PC-9 (cell line): ENCODE measurements around the gene SCAMP3. TPM values are rescaled to one million over a fixed set of nuclear protein-coding genes. Genes with fewer than 3 reads are reported as not detected.
A peak's percentile ranks its signal among the peaks of the same experiment; 100 is the strongest.

ENCODE experiments used
- BruUV-seq: library from RNA; stranded (reverse); fragments of 400-500 nt; replicated peaks from 2 replicates; lab custom pipeline; 2021; lab: Mats Ljungman, UMichigan
- CTCF ChIA-PET: fragments of 300-600 bp; sonication (Branson Sonifier 250); formaldehyde crosslinking; loops from one replicate; lab custom pipeline; 2022; ENCODE audit warnings: antibody characterized with exemption; lab: Charles Lee
- POLR2A ChIA-PET: fragments of 300-600 bp; sonication (Branson Sonifier 250); formaldehyde crosslinking; loops from one replicate; lab custom pipeline; 2022; ENCODE audit warnings: antibody characterized with exemption; ENCODE audit not compliant: unreplicated experiment; lab: Charles Lee
- DNase-seq, 2 experiments: peaks; one replicate each; pipeline versions ENCODE4 v3.0.0 to v3.0.0-alpha.2; 2015 to 2022; ENCODE audit warnings: mixed read lengths in 1 of 2
- H2AFZ ChIP-seq: fragments of 200-600 bp; sonication (generic); 2 replicates; pipeline ENCODE4 v1.8.1; 2017; ENCODE audit warnings: antibody characterized with exemption
- H3F3A ChIP-seq: fragments of 200-600 bp; sonication (generic); 2 replicates; pipeline ENCODE4 v1.8.1; 2017; ENCODE audit warnings: antibody characterized with exemption, mild to moderate bottlenecking, low read depth; ENCODE audit not compliant: insufficient read depth
- H3K27ac ChIP-seq: fragments of 200-600 bp; sonication (generic); 2 replicates; pipeline ENCODE4 v1.6.1; 2016; ENCODE audit warnings: mixed run types
- H3K27me3 ChIP-seq: fragments of 200-600 bp; sonication (generic); 2 replicates; pipeline ENCODE4 v1.6.1; 2016; ENCODE audit warnings: low read depth, mixed run types; ENCODE audit not compliant: insufficient read depth
- H3K36me3 ChIP-seq: fragments of 200-600 bp; sonication (generic); 2 replicates; pipeline ENCODE4 v1.6.1; 2016; ENCODE audit warnings: low read depth, mixed run types
- H3K4me1 ChIP-seq: fragments of 200-600 bp; sonication (generic); replicated peaks from 2 replicates; pipeline ENCODE4 v1.6.1; 2016; ENCODE audit warnings: mixed run types; ENCODE audit not compliant: insufficient read depth
- H3K4me2 ChIP-seq: fragments of 200-600 bp; sonication (generic); 2 replicates; pipeline ENCODE4 v1.6.1; 2017; ENCODE audit warnings: mixed run types
- H3K4me3 ChIP-seq: fragments of 200-600 bp; sonication (generic); 2 replicates; pipeline ENCODE4 v1.6.1; 2016; ENCODE audit warnings: mixed run types
- H3K79me2 ChIP-seq: fragments of 200-600 bp; sonication (generic); 2 replicates; pipeline ENCODE4 v1.6.1; 2017; ENCODE audit warnings: low read depth, mixed run types
- H3K9me2 ChIP-seq: fragments of 200-600 bp; sonication (generic); 2 replicates; pipeline ENCODE4 v1.8.1; 2017; ENCODE audit warnings: mild to moderate bottlenecking; ENCODE audit not compliant: insufficient read depth
- H3K9me3 ChIP-seq: fragments of 200-600 bp; sonication (generic); 2 replicates; pipeline ENCODE4 v1.8.1; 2016; ENCODE audit warnings: low read depth; ENCODE audit not compliant: insufficient read depth
- H4K20me1 ChIP-seq: fragments of 200-600 bp; sonication (generic); 2 replicates; pipeline ENCODE4 v1.8.1; 2017; ENCODE audit not compliant: insufficient read depth
- CTCF ChIP-seq: fragments of 200-600 bp; sonication (generic); conservative IDR thresholded peaks from 2 replicates; pipeline ENCODE4 v1.6.1; 2017; ENCODE audit warnings: mixed run types, antibody characterized with exemption, mild to moderate bottlenecking, moderate library complexity
- EZH2 ChIP-seq: fragments of 200-600 bp; sonication (generic); IDR thresholded peaks from 2 replicates; pipeline ENCODE4 v1.8.0; 2017; ENCODE audit warnings: antibody characterized with exemption, low read depth
- intact Hi-C: fragments of 100-400 bp; cut with micrococcal nuclease; formaldehyde crosslinking; loops from one replicate; pipeline ENCODE4 v1.10.0; 2022; ENCODE audit not compliant: unreplicated experiment
- total RNA-seq: library from RNA; stranded (reverse); gene quantifications from 2 replicates; pipeline ENCODE4 v1.2.3, GENCODE V29; 2021

The SCAMP3 gene
- total RNA-seq, 1 experiment from 2014 or later: 64.1 TPM

GRCh38 chr1:155256058-155256852 is 5.9 kb downstream of the SCAMP3 start:
- Histone ChIP-seq H4K20me1 (no peaks in the 10 kb centered on the region), H3K36me3 (peaks cover 5% of the 10 kb centered on the region; the same call in 1 of the 2 replicates), H3K9me2 (no peaks in the 10 kb centered on the region), H3K4me3 (no peak overlapping the region), H3K9me3 (no peaks in the 10 kb centered on the region), H3K27me3 (no peaks in the 10 kb centered on the region), H3K4me1 (peaks cover 23% of the 10 kb centered on the region), H3K79me2 (peaks cover 27% of the 10 kb centered on the region), H3K27ac (no peak overlapping the region), H3K4me2 (no peak overlapping the region), H2AFZ (no peak overlapping the region), H3F3A (peaks cover 26% of the 10 kb centered on the region)
- ChIA-PET CTCF (no interaction called here), POLR2A (no interaction called here)
- DNase-seq: no peak
- TF ChIP-seq CTCF (no peak), EZH2 (no peak)
- no TSS peak for BruUV-seq
- intact Hi-C loops: loop anchor here (10.0 kb wide), 1 partner anchor 249 kb away; no protein-coding TSS in a partner anchor

GRCh38 chr1:155255243-155256007 is 6.7 kb downstream of the SCAMP3 start, which contains the start of gene ENTREP3:
ENTREP3 (minus strand) TSS chr1:155255483; CDS start chr1:155254877, 606 bp downstream.
- H3K27me3 ChIP-seq: no peaks in the 10 kb centered on the region
- peak within 1 kb of the TSS; percentile 81 for H3K4me3 ChIP-seq
- ChIA-PET CTCF (interaction anchor here (0.6 to 0.7 kb wide), 2 partner anchors 62 to 929 kb away, joined by 3 to 5 read pairs; no protein-coding TSS in a partner anchor), POLR2A (interaction anchor here (0.6 kb wide), 1 partner anchor 613 kb away, joined by 6 read pairs; no protein-coding TSS in a partner anchor)
- peaks cover 18% of the 10 kb centered on the region for H3K79me2 ChIP-seq
- intact Hi-C loops: loop anchor here (10.0 kb wide), 1 partner anchor 249 kb away; no protein-coding TSS in a partner anchor
- peak within 1 kb of the TSS; percentile 97 for H3K4me2 ChIP-seq
- H3K9me2 ChIP-seq: no peaks in the 10 kb centered on the region
- no peaks in the 10 kb centered on the region for H3K9me3 ChIP-seq
- no peak within 1 kb of the TSS for H3K27ac ChIP-seq
- TF ChIP-seq CTCF: no peak
- TF ChIP-seq EZH2: no peak
- peaks cover 5% of the 10 kb centered on the region; the same call in 1 of the 2 replicates for H3K36me3 ChIP-seq
- H2AFZ ChIP-seq: peak within 1 kb of the TSS; percentile 91
- H3F3A ChIP-seq: peaks cover 23% of the 10 kb centered on the region; the same call in 1 of the 2 replicates
- BruUV-seq: no TSS peak
- peak; percentile 52 to 76 for DNase-seq
- no peaks in the 10 kb centered on the region for H4K20me1 ChIP-seq
- H3K4me1 ChIP-seq: peaks cover 15% of the 10 kb centered on the region

- POLR2A ChIA-PET: interaction anchor here (0.6 kb wide), 1 partner anchor 614 kb away, joined by 6 read pairs; no protein-coding TSS in a partner anchor
- Histone ChIP-seq H3K9me2 (no peaks in the 10 kb centered on the region), H4K20me1 (no peaks in the 10 kb centered on the region), H3K4me1 (peaks cover 13% of the 10 kb centered on the region), H2AFZ (peak overlapping the region; percentile 91), H3F3A (peaks cover 26% of the 10 kb centered on the region; the same call in 1 of the 2 replicates), H3K27me3 (no peaks in the 10 kb centered on the region), H3K4me2 (peak overlapping the region; percentile 97), H3K36me3 (peaks cover 5% of the 10 kb centered on the region; the same call in 1 of the 2 replicates), H3K9me3 (no peaks in the 10 kb centered on the region), H3K27ac (no peak overlapping the region), H3K4me3 (peak overlapping the region; percentile 81), H3K79me2 (peaks cover 14% of the 10 kb centered on the region)
- intact Hi-C loops: loop anchor here (10.0 kb wide), 1 partner anchor 250 kb away; no protein-coding TSS in a partner anchor
- DNase-seq: no peak
- CTCF ChIA-PET: interaction anchor here (0.6 to 0.7 kb wide), 2 partner anchors 63 to 928 kb away, joined by 3 to 5 read pairs; no protein-coding TSS in a partner anchor
- TSS peak; percentile 26 for BruUV-seq
- TF ChIP-seq CTCF: no peak
- no peak for TF ChIP-seq EZH2
Measured at GRCh38 chr1:155254714-155255242, 7.4 kb downstream of the SCAMP3 start.
